HCT116 (cell line): ENCODE results near the gene CREB3L1. TPM values are rescaled to one million over a fixed set of nuclear protein-coding genes. Genes with fewer than 3 reads are reported as not detected.

Experiments
- ATAC-seq: fragments of 200-7000 bp; cut with Tn5 transposase; 2 replicates; pipeline ENCODE4 v1.9.1; 2020; ENCODE audit warnings: mild to moderate bottlenecking, moderate library complexity
- BruUV-seq: library from RNA; stranded (reverse); fragments of 400-500 nt; replicated peaks from 2 replicates; lab custom pipeline; 2021; lab: Mats Ljungman, UMichigan
- CTCF ChIA-PET: fragments of 300-600 bp; sonication (Branson Sonifier 250); formaldehyde crosslinking; loops from one replicate; lab custom pipeline; 2021; ENCODE audit warnings: antibody characterized with exemption; lab: Charles Lee
- POLR2A ChIA-PET: fragments of 300-600, 350-600 bp; sonication (Branson Sonifier 250); formaldehyde crosslinking; loops from one replicate; lab custom pipeline; 2021; ENCODE audit warnings: antibody characterized with exemption; lab: Charles Lee
- RAD21 ChIA-PET, 2 experiments: fragments of 300-600 bp; sonication (Branson Sonifier 250); formaldehyde crosslinking; loops; one replicate each; lab custom pipeline; 2023; ENCODE audit warnings: low total read pairs in 2 of 2; ENCODE audit not compliant: uncharacterized antibody in 2 of 2, unreplicated experiment in 2 of 2, low non-redundant PET in 1 of 2; lab: Charles Lee
- DNase-seq: peaks from one replicate; pipeline ENCODE4 v3.0.0-alpha.2; 2010; ENCODE audit warnings: low read depth, low spot score
- H2AFZ ChIP-seq: fragments of 200-600 bp; shearing (Covaris generic), sonication (generic); 2 replicates; pipeline ENCODE4 v1.6.1; 2017; ENCODE audit warnings: low read depth, mixed run types, mixed read lengths, antibody characterized with exemption, low read length; ENCODE audit not compliant: poor library complexity, severe bottlenecking
- H3K27ac ChIP-seq: 2 replicates; pipeline ENCODE4 v1.5.1; 2012; ENCODE audit warnings: low read depth, low read length
- H3K27me3 ChIP-seq: fragments of 200-600 bp; sonication (generic); 2 replicates; pipeline ENCODE4 v1.6.1; 2016; ENCODE audit warnings: mixed run types, low read length, mixed read lengths; ENCODE audit not compliant: insufficient read depth
- H3K36me3 ChIP-seq, 2 experiments: fragments of 200-500 bp in 1 of 2; fragments of 200-600 bp in 1 of 2; sonication (Bioruptor generic) in 1 of 2; sonication (generic) in 1 of 2; 2 replicates each; pipeline versions ENCODE4 v1.5.1 to v1.6.1; 2014 to 2016; ENCODE audit warnings: low read length in 2 of 2, inconsistent platforms in 1 of 2, mixed read lengths in 1 of 2, mixed run types in 1 of 2; ENCODE audit not compliant: insufficient read depth in 2 of 2, control insufficient read depth in 1 of 2
- H3K4me1 ChIP-seq, 2 experiments: fragments of 200-600 bp in 1 of 2; sonication (generic) in 1 of 2; 2 replicates each; pipeline versions ENCODE4 v1.5.1 to v1.6.1; 2012 to 2017; ENCODE audit warnings: low read length in 2 of 2, inconsistent platforms in 1 of 2, mild to moderate bottlenecking in 1 of 2, mixed read lengths in 1 of 2, mixed run types in 1 of 2, moderate library complexity in 1 of 2; ENCODE audit not compliant: insufficient read depth in 2 of 2, control insufficient read depth in 1 of 2
- H3K4me2 ChIP-seq: fragments of 200-600 bp; sonication (generic); 2 replicates; pipeline ENCODE4 v1.6.1; 2017; ENCODE audit warnings: mixed run types, low read length, mixed read lengths
- H3K4me3 ChIP-seq, 2 experiments: fragments of 200-600 bp in 1 of 2; sonication (generic) in 1 of 2; replicated peaks in 1 of 2; 2 replicates each; pipeline ENCODE4 v1.5.1; 2011 to 2016; ENCODE audit warnings: low read length in 2 of 2, control low read depth in 1 of 2, low read depth in 1 of 2, mild to moderate bottlenecking in 1 of 2, mixed read lengths in 1 of 2, mixed run types in 1 of 2
- H3K79me2 ChIP-seq: fragments of 200-600 bp; sonication (generic); 2 replicates; pipeline ENCODE4 v1.6.1; 2017; ENCODE audit warnings: mild to moderate bottlenecking, mixed run types, low read length, moderate library complexity, mixed read lengths; ENCODE audit not compliant: insufficient read depth
- H3K9ac ChIP-seq: fragments of 200-600 bp; sonication (generic); 2 replicates; pipeline ENCODE4 v1.6.1; 2016; ENCODE audit warnings: low read length, mixed read lengths
- H3K9me2 ChIP-seq: fragments of 200-600 bp; sonication (generic), shearing (Covaris generic); 2 replicates; pipeline ENCODE4 v1.6.1; 2017; ENCODE audit warnings: mixed run types, mild to moderate bottlenecking, moderate library complexity; ENCODE audit not compliant: insufficient read depth
- H3K9me3 ChIP-seq, 2 experiments: fragments of 200-500 bp in 1 of 2; fragments of 200-600 bp in 1 of 2; sonication (Bioruptor generic) in 1 of 2; sonication (generic) in 1 of 2; 2 replicates each; pipeline ENCODE4 v1.6.1; 2014 to 2017; ENCODE audit warnings: low read length in 2 of 2, mixed read lengths in 2 of 2, inconsistent platforms in 1 of 2, low read depth in 1 of 2, mild to moderate bottlenecking in 1 of 2, mixed run types in 1 of 2, moderate library complexity in 1 of 2; ENCODE audit not compliant: control insufficient read depth in 1 of 2, insufficient read depth in 1 of 2
- H4K20me1 ChIP-seq: fragments of 200-600 bp; sonication (generic), shearing (Covaris generic); 2 replicates; pipeline ENCODE4 v1.6.1; 2017; ENCODE audit warnings: mixed run types, mild to moderate bottlenecking, moderate library complexity; ENCODE audit not compliant: insufficient read depth
- FOSL1 ChIP-seq: IDR thresholded peaks from 2 replicates; pipeline ENCODE4 v1.6.1; 2012; ENCODE audit warnings: low read depth
- POLR2AphosphoS5 ChIP-seq: IDR thresholded peaks from 2 replicates; pipeline ENCODE4 v1.6.1; 2011; ENCODE audit warnings: mild to moderate bottlenecking, low read depth, low read length, moderate library complexity
- RAD21 ChIP-seq: IDR thresholded peaks from 2 replicates; pipeline ENCODE4 v1.6.1; 2012; ENCODE audit warnings: low read depth, mild to moderate bottlenecking
- SP1 ChIP-seq: IDR thresholded peaks from 2 replicates; pipeline ENCODE4 v1.6.1; 2012; ENCODE audit warnings: low read depth
- SRF ChIP-seq: IDR thresholded peaks from 2 replicates; pipeline ENCODE4 v1.6.1; 2012; ENCODE audit warnings: low read depth
- TCF7L2 ChIP-seq: IDR thresholded peaks from 2 replicates; pipeline ENCODE4 v1.7.0; 2011; ENCODE audit warnings: borderline replicate concordance, inconsistent platforms; ENCODE audit not compliant: insufficient read depth, insufficient read length; ENCODE audit errors: extremely low read depth
- intact Hi-C: fragments of 100-400 bp; cut with micrococcal nuclease; formaldehyde crosslinking; loops from 2 replicates; pipeline ENCODE4 v1.10.0; 2022
- total RNA-seq: library from RNA; stranded (reverse); gene quantifications from one replicate; pipeline ENCODE4 v1.2.1, GENCODE V29; 2021; ENCODE audit not compliant: unreplicated experiment
- TF ChIP-seq, protein P1 (sequence below): IDR thresholded peaks from 2 replicates; pipeline ENCODE4 v1.6.1; 2012
- TF ChIP-seq, protein P2 (sequence below), 3 experiments: fragments of 200-600 bp in 1 of 3; sonication (generic) in 1 of 3; IDR thresholded peaks in 2 of 3; conservative IDR thresholded peaks in 1 of 3; 2 replicates each; pipeline ENCODE4 v1.5.1; 2012 to 2017; ENCODE audit warnings: low read depth in 2 of 3, low read length in 2 of 3, antibody characterized with exemption in 1 of 3, borderline replicate concordance in 1 of 3, control low read depth in 1 of 3, mild to moderate bottlenecking in 1 of 3, mixed read lengths in 1 of 3, mixed run types in 1 of 3, moderate library complexity in 1 of 3; ENCODE audit not compliant: insufficient read depth in 1 of 3

The CREB3L1 gene
- total RNA-seq, 1 experiment from 2014 or later: 0.37 TPM

DNA sequence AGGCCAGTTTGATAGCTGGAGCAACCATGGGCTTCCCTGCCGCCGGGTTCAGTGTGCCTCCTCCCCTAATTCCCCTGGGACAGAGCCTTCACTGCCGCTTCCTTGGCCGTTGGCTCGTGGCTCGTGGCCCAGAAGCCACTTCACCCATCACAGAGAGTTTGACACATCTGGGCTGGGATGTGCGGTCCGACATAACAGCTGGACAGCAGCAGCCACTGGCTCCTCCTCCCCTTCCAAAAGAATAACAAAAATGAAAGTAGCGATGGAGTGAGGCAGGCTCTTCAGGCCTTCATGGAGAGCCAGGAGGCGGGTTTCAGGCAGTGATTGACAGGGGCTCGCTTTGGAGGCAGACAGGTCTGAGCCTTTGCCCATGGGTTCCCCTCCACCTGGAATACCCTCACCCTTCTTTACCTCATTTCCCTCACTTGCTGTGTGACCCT lies 8.2 kb downstream of the CREB3L1 start:
- ChIA-PET POLR2A (no interaction called here), RAD21 (no interaction called here), CTCF (interaction anchor here (1.0 kb wide), 1 partner anchor 24 kb away, joined by 3 read pairs; no protein-coding TSS in a partner anchor)
- H3K9ac ChIP-seq: no peak overlapping the region
- BruUV-seq: no TSS peak
- DNase-seq: no peak
- H3K36me3 ChIP-seq: no peaks in the 10 kb centered on the region
- no peaks in the 10 kb centered on the region for H4K20me1 ChIP-seq
- H2AFZ ChIP-seq: no peak overlapping the region
- no peaks in the 10 kb centered on the region for H3K9me3 ChIP-seq
- no peak overlapping the region for H3K4me2 ChIP-seq
- peaks cover 4 to 7% of the 10 kb centered on the region in 2 experiments; a peak in 3 of 4 replicates for H3K4me1 ChIP-seq
- H3K27me3 ChIP-seq: no peaks in the 10 kb centered on the region
- H3K79me2 ChIP-seq: no peaks in the 10 kb centered on the region
- intact Hi-C loops: no loop called here
- H3K27ac ChIP-seq: no peak overlapping the region
- ATAC-seq: no peak
- H3K9me2 ChIP-seq: no peaks in the 10 kb centered on the region
- no peak overlapping the region for H3K4me3 ChIP-seq
- TF ChIP-seq SRF (no peak), TCF7L2 (no peak), FOSL1 (no peak), SP1 (no peak), RAD21 (no peak), POLR2AphosphoS5 (no peak)
- TF ChIP-seq, protein P1, sequence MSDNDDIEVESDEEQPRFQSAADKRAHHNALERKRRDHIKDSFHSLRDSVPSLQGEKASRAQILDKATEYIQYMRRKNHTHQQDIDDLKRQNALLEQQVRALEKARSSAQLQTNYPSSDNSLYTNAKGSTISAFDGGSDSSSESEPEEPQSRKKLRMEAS: no peak
- TF ChIP-seq, protein P2, sequence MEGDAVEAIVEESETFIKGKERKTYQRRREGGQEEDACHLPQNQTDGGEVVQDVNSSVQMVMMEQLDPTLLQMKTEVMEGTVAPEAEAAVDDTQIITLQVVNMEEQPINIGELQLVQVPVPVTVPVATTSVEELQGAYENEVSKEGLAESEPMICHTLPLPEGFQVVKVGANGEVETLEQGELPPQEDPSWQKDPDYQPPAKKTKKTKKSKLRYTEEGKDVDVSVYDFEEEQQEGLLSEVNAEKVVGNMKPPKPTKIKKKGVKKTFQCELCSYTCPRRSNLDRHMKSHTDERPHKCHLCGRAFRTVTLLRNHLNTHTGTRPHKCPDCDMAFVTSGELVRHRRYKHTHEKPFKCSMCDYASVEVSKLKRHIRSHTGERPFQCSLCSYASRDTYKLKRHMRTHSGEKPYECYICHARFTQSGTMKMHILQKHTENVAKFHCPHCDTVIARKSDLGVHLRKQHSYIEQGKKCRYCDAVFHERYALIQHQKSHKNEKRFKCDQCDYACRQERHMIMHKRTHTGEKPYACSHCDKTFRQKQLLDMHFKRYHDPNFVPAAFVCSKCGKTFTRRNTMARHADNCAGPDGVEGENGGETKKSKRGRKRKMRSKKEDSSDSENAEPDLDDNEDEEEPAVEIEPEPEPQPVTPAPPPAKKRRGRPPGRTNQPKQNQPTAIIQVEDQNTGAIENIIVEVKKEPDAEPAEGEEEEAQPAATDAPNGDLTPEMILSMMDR (IDR thresholded peaks at IDR 0.05 in 2 of 3, conservative IDR thresholded peaks at IDR 0.05 in 1 of 3; ENCODE audit: borderline replicate concordance in 1 of 3, insufficient read depth in 1 of 3, low read depth in 2 of 3, low read length in 2 of 3): no peak
